GM12874 (cell line): ENCODE data around the gene KIAA1328.
A peak's percentile ranks its signal among the peaks of the same experiment; 100 is the strongest.

Experiments
- TF ChIP-seq, protein P1 (sequence below): IDR thresholded peaks from 2 replicates; pipeline ENCODE4 v1.5.1; 2011; ENCODE audit warnings: low read depth, mild to moderate bottlenecking, control low read depth, low read length, moderate library complexity; ENCODE audit not compliant: insufficient read depth

Gene KIAA1328

DNA sequence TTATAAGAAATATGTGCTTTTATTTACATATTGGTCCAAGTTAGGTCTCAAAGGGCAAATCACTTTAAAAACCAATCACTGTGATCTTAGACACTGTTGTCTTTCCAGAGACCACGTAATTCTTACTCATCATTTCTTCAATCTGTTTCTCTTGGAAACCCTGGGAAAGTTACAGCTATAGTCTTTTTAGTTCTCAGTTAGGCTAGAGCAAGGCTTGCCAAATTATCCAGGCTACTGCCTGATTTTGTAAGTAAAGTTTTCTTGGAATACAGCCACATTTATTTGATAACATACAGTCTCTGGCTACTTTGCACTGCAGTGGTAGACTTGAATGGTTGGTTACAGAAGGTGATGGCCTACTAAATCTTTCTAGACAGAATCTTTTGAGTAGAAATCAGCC, 106.0 kb downstream of the KIAA1328 start:
- TF ChIP-seq, protein P1, sequence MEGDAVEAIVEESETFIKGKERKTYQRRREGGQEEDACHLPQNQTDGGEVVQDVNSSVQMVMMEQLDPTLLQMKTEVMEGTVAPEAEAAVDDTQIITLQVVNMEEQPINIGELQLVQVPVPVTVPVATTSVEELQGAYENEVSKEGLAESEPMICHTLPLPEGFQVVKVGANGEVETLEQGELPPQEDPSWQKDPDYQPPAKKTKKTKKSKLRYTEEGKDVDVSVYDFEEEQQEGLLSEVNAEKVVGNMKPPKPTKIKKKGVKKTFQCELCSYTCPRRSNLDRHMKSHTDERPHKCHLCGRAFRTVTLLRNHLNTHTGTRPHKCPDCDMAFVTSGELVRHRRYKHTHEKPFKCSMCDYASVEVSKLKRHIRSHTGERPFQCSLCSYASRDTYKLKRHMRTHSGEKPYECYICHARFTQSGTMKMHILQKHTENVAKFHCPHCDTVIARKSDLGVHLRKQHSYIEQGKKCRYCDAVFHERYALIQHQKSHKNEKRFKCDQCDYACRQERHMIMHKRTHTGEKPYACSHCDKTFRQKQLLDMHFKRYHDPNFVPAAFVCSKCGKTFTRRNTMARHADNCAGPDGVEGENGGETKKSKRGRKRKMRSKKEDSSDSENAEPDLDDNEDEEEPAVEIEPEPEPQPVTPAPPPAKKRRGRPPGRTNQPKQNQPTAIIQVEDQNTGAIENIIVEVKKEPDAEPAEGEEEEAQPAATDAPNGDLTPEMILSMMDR = no peak

DNA sequence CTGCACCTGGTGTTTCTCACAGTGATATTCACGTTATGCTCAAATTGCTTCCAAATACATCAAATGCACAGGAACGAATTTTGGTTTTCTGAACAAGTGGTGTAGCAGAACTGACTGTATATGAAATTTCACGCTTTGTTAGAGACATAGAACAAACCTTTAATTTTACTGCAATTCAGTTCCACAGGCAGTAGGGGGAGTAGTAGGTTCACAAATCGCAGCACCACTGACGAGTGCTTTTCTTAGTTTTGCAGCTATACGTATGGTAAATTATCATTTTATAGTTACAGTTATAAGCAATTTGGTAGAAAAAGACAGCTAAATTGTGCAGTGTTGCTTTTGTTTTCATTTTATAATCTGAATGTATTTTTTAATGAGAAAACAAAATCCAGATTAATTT, 113.3 kb downstream of the KIAA1328 start:
- TF ChIP-seq, protein P1 = peak; percentile 62

DNA sequence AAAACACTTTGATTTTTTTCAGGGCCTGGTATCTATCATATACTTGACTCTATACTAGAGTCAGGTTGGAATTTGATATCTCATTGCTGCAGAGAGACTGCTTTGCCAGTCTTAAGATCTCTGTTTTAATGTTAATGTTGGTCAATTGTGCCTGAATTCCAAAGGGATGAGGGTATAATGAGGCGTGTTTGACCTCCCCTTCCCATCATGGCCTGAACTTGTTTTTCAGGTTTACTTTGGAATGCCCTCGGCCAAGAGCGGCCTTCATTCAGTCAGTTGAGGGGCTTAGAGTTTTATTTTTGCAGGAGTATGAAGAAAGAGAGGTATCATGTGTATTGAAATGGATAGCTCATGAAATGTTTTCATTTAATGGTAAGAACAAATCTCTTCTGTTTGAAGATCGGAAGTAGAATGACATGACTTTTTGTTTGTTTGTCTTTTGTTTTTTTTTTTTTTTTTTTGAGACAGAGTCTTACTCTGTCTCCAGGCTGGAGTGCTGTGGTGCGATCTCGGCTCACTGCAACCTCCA, 119.0 kb downstream of the KIAA1328 start:
- TF ChIP-seq, protein P1 = no peak

DNA sequence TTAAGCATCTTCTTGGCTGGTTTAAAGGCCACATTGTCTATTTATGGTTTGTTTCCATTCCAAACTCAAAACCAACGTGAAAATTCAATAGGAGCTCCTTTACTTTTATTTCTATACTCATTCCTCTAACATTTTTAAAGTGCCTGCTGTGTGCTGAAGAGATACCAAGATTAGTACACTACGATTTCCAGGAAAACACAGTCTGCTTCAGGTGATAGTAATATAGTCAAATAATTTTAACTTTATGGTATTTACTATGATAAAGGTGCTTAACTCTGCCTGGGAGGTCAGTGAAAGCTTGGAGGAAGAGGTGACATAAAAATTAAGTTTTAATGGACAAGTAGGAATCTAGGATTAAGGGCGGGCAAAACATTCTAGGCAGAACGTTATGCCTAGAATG, 121.4 kb downstream of the KIAA1328 start:
- TF ChIP-seq, protein P1 = no peak

DNA sequence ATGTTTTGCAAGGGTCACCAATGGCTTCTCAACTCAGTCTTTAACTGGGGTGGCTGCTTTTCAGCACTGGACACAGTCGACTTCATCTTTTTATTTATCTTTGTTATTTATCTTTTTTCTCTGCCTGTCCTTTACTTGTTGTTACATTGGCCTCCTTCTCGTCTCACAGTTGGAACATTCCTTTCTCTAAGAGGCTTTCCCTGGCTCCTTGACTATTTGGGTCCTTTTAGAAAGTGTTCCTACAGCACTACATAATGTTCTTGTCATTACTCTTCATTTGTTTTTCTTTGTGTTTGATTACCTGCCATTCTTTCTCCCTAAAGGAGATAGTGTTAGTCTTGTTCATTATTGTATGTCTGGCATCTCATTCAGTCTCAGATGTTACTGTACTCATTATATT, 122.0 kb downstream of the KIAA1328 start:
- TF ChIP-seq, protein P1 = no peak

DNA sequence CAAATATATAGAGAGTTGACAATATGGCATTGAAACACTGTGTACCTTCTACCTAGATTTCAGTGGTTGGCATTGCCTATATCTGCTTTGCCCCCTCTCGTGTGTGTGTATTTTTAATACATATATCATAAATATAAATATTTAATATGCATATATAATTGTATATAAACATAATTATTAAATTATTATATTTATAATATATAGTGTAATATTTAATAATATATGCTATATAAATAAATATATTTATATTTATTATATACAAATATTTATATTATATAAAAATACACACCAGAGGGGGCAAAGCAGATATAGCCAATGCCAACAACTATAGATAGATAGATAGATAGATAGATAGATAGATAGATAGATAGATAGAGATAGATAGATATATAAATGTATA, 124.1 kb downstream of the KIAA1328 start:
- TF ChIP-seq, protein P1 = no peak

DNA sequence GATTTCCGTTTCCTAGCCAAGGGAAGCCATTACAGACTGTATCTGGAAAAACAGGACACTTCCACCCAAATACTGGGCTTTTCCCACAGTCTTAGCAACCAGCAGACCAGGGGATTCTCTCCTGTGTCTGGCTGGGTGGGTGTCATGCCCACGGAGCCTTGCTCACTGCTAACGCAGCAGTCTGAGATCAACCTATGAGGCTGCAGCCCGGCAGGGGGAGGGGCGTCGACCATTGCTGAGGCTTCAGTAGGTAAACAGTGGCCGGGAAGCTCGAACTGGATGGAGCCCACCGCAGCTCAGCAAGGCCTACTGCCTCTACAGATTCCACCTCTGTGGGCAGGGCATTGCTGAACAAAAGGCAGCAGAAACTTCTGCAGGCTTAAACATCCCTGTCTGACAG, 131.1 kb downstream of the KIAA1328 start:
- TF ChIP-seq, protein P1 = no peak
